Measurements from ENCODE around the gene QRSL1. TPM values are rescaled to one million over a fixed set of nuclear protein-coding genes. Genes with fewer than 3 reads are reported as not detected.

Gene QRSL1
- total RNA-seq, 1 experiment from 2014 or later: 19.0 TPM

DNA sequence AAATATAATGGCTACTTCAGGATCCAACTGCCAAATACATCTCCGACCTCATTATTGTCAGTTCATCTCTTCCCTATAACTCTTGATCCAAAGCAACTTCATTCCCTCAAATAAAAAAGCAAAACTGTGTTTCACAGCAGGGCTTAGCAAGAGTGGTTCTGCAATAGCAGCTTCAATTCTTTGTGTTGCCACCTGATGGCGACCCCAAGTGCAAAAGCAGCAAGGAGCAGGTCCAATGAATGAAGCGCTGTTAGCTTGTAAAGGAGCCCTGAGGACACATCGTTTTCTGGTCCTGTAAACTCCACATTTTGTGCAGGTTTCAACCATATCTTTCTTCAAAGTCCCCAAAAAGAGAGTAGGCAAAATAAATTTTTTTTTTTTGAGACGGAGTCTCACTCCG, 19.7 kb upstream of the QRSL1 start:
- Mint-ChIP-seq H3K9me3 (ENCODE audit: unreplicated experiment) (no peaks in the 10 kb centered on the region), H3K27ac (ENCODE audit: unreplicated experiment) (no peak overlapping the region), H3K4me1 (ENCODE audit: low read depth, unreplicated experiment) (no peaks in the 10 kb centered on the region), H3K27me3 (ENCODE audit: insufficient read depth, unreplicated experiment) (no peaks in the 10 kb centered on the region), H3K36me3 (ENCODE audit: insufficient read depth, unreplicated experiment) (no peaks in the 10 kb centered on the region), H3K4me3 (ENCODE audit: unreplicated experiment) (no peak overlapping the region)
- H3K27me3 ChIP-seq (replicated peaks; ENCODE audit: control insufficient read depth, insufficient read depth, low read length): no peaks in the 10 kb centered on the region
- no peaks in the 10 kb centered on the region for H3K36me3 ChIP-seq (ENCODE audit: control insufficient read depth, insufficient read depth, low read length)
- no peak overlapping the region for H3K4me3 ChIP-seq (ENCODE audit: low read depth, low read length)
- ChIA-PET POLR2A (interaction anchor here (0.9 kb wide), 1 partner anchor 278 kb away, joined by 3 read pairs; no protein-coding TSS in a partner anchor), CTCF (interaction anchor here (0.5 to 1.4 kb wide), 10 partner anchors 33 to 537 kb away, joined by 3 to 20 read pairs (median 3); no protein-coding TSS in a partner anchor)
- peak; percentile 52 to 54 for DNase-seq
- intact Hi-C loops (cut with micrococcal nuclease; ENCODE audit: unreplicated experiment): loop anchor here (5.0 kb wide), 2 partner anchors 188 to 388 kb away; no protein-coding TSS in a partner anchor
- H3K4me1 ChIP-seq: no peaks in the 10 kb centered on the region
- TF ChIP-seq, protein P1, sequence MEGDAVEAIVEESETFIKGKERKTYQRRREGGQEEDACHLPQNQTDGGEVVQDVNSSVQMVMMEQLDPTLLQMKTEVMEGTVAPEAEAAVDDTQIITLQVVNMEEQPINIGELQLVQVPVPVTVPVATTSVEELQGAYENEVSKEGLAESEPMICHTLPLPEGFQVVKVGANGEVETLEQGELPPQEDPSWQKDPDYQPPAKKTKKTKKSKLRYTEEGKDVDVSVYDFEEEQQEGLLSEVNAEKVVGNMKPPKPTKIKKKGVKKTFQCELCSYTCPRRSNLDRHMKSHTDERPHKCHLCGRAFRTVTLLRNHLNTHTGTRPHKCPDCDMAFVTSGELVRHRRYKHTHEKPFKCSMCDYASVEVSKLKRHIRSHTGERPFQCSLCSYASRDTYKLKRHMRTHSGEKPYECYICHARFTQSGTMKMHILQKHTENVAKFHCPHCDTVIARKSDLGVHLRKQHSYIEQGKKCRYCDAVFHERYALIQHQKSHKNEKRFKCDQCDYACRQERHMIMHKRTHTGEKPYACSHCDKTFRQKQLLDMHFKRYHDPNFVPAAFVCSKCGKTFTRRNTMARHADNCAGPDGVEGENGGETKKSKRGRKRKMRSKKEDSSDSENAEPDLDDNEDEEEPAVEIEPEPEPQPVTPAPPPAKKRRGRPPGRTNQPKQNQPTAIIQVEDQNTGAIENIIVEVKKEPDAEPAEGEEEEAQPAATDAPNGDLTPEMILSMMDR (IDR thresholded peaks at IDR 0.05; ENCODE audit: insufficient read depth in 1 of 2, low read depth in 1 of 2, low read length in 1 of 2, severe bottlenecking in 1 of 2, unreplicated experiment in 1 of 2): peak; percentile 43 to 51
- H3K9me3 ChIP-seq: no peaks in the 10 kb centered on the region
- no TSS peak for BruUV-seq (replicated peaks)

DNA sequence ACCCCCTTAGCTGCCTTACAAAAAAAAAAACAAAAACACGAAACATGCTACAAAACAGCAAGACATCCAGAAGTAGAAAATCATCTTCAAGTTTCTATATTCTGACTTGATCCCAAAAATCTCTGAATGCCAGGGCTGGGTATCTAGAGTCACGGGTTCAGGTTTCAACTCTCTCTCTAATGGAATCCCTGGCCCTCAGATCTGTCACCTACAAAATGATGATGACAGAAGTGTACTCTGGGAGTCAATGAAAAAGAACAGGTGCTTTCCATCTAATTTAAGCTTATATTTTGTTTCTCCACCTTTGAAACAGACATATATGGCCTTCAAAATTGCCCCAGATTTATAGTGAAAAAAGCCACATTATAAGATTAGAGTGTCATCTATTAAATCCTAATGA, 18.3 kb upstream of the QRSL1 start:
- no peaks in the 10 kb centered on the region for H3K4me1 Mint-ChIP-seq (ENCODE audit: low read depth, unreplicated experiment)
- no peak for DNase-seq
- Histone ChIP-seq H3K4me3 (ENCODE audit: low read depth, low read length) (no peak overlapping the region), H3K36me3 (ENCODE audit: control insufficient read depth, insufficient read depth, low read length) (no peaks in the 10 kb centered on the region), H3K9me3 (no peaks in the 10 kb centered on the region), H3K4me1 (no peaks in the 10 kb centered on the region), H3K27me3 (replicated peaks; ENCODE audit: control insufficient read depth, insufficient read depth, low read length) (no peaks in the 10 kb centered on the region)
- TF ChIP-seq, protein P1 (IDR thresholded peaks at IDR 0.05; ENCODE audit: insufficient read depth in 1 of 2, low read depth in 1 of 2, low read length in 1 of 2, severe bottlenecking in 1 of 2, unreplicated experiment in 1 of 2): no peak
- CTCF ChIA-PET: interaction anchor here (1.8 kb wide), 1 partner anchor 368 kb away, joined by 5 read pairs; no protein-coding TSS in a partner anchor
- POLR2A ChIA-PET: no interaction called here
- no peaks in the 10 kb centered on the region for H3K36me3 Mint-ChIP-seq (ENCODE audit: insufficient read depth, unreplicated experiment)
- H3K9me3 Mint-ChIP-seq (ENCODE audit: unreplicated experiment): no peaks in the 10 kb centered on the region
- intact Hi-C loops (cut with micrococcal nuclease; ENCODE audit: unreplicated experiment): no loop called here
- H3K27ac Mint-ChIP-seq (ENCODE audit: unreplicated experiment): no peak overlapping the region
- no peaks in the 10 kb centered on the region for H3K27me3 Mint-ChIP-seq (ENCODE audit: insufficient read depth, unreplicated experiment)
- no peak overlapping the region for H3K4me3 Mint-ChIP-seq (ENCODE audit: unreplicated experiment)
- no TSS peak for BruUV-seq (replicated peaks)

DNA sequence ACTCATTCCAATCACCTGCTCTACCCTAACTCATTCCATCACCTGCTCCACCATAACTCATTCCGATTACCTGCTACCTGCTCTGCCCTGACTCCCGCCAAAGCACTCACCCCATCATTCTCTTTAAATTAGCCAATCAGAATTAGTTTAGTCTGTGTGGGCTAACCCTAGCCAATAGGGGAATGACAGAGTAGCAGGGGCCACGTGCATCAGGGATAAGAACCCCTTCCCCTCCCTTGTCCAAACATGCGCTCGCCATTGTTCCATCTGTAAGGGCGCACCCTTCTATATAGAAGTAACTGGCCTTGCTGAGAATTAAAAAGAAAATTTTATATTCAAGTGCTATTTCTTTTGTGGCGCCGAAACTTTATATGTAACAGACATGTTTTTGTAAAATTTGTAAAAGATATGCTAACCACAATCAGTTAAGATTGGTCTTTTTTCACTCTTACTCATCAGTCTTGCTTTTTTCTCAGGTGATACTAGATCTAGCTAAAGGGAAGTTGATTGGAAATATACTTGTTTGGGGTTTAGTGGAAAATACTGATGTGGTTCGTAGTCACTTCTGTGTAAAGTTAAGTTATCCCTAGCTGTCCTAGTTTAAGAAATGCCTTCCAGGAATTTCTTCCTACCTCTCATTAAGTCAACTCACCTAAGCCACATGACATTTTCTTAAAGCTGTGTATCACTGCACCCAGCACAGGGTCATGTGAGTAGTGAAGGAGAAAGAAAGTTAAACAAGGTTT, 16.5 kb upstream of the QRSL1 start:
- H3K27me3 Mint-ChIP-seq (ENCODE audit: insufficient read depth, unreplicated experiment): no peaks in the 10 kb centered on the region
- BruUV-seq (replicated peaks): no TSS peak
- CTCF ChIA-PET: no interaction called here

More for the DNA sequence above, 16.5 kb upstream of the QRSL1 start:
- Mint-ChIP-seq H3K36me3 (ENCODE audit: insufficient read depth, unreplicated experiment) (no peaks in the 10 kb centered on the region), H3K27ac (ENCODE audit: unreplicated experiment) (no peak overlapping the region), H3K9me3 (ENCODE audit: unreplicated experiment) (no peaks in the 10 kb centered on the region), H3K4me3 (ENCODE audit: unreplicated experiment) (no peak overlapping the region), H3K4me1 (ENCODE audit: low read depth, unreplicated experiment) (no peaks in the 10 kb centered on the region)
- Histone ChIP-seq H3K9me3 (no peaks in the 10 kb centered on the region), H3K36me3 (ENCODE audit: control insufficient read depth, insufficient read depth, low read length) (no peaks in the 10 kb centered on the region), H3K4me1 (0 out of 2 replicates have a peak, but pooled peaks cover 7% of the 10 kb centered on the region), H3K27me3 (replicated peaks; ENCODE audit: control insufficient read depth, insufficient read depth, low read length) (no peaks in the 10 kb centered on the region), H3K4me3 (ENCODE audit: low read depth, low read length) (no peak overlapping the region)
- DNase-seq: no peak
- TF ChIP-seq, protein P1 (IDR thresholded peaks at IDR 0.05; ENCODE audit: insufficient read depth in 1 of 2, low read depth in 1 of 2, low read length in 1 of 2, severe bottlenecking in 1 of 2, unreplicated experiment in 1 of 2): no peak
- POLR2A ChIA-PET: interaction anchor here (0.5 kb wide), 1 partner anchor 494 kb away, joined by 3 read pairs; no protein-coding TSS in a partner anchor
- intact Hi-C loops (cut with micrococcal nuclease; ENCODE audit: unreplicated experiment): no loop called here
